Frontal cortex (tissue), 4 donors: Measurements from ENCODE around the gene VWF. TPM values are rescaled to one million over a fixed set of nuclear protein-coding genes. Genes with fewer than 3 reads are reported as not detected.

Source experiments
- DNase-seq, 2 donors: peaks; one replicate each; pipeline ENCODE4 v3.0.0; 2012; ENCODE audit warnings: low spot score in 2 of 2
- FAIRE-seq: peaks from 2 replicates; lab custom pipeline; 2012; peaks lifted over from hg19 to GRCh38; lab: Jason Lieb, UNC
- total RNA-seq: library from RNA; depleted of rRNA; stranded (reverse); fragments of >200 nt; gene quantifications from one replicate; pipeline ENCODE4 v1.2.3, GENCODE V29; 2014
- donor health status: control.
- donor health status: control.
- donor health status: control.

The VWF gene
- total RNA-seq, 1 donor from 2014 or later = 8.2 TPM

- DNase-seq (no peak), FAIRE-seq (no peak)
These were observed 40.1 kb downstream of the VWF start for GRCh38 chr12:6084261-6084968.

GRCh38 chr12:6083601-6084000 lies 40.9 kb downstream of the VWF start:
- DNase-seq = no peak
- FAIRE-seq = no peak

GRCh38 chr12:6082613-6083012 lies 41.9 kb downstream of the VWF start:
- DNase-seq = no peak
- FAIRE-seq = no peak

- FAIRE-seq (no peak), DNase-seq (no peak)
These were observed 44.1 kb downstream of the VWF start for GRCh38 chr12:6080149-6081045.

GRCh38 chr12:6078398-6079096 lies 45.9 kb downstream of the VWF start:
- no peak for FAIRE-seq
- DNase-seq = no peak

- no peak for FAIRE-seq
- no peak for DNase-seq
These were observed 46.8 kb downstream of the VWF start for GRCh38 chr12:6077692-6078083.

- no peak for FAIRE-seq
- DNase-seq = no peak
These were observed 47.4 kb downstream of the VWF start for GRCh38 chr12:6076776-6077691.

GRCh38 chr12:6076346-6076745 lies 48.1 kb downstream of the VWF start:
- FAIRE-seq (no peak), DNase-seq (no peak)

GRCh38 chr12:6074979-6075585 lies 49.4 kb downstream of the VWF start:
- no peak for FAIRE-seq
- DNase-seq = no peak

GRCh38 chr12:6074427-6074826 lies 50.0 kb downstream of the VWF start:
- no peak for DNase-seq
- no peak for FAIRE-seq

- no peak for FAIRE-seq
- DNase-seq = no peak
These were observed 51.0 kb downstream of the VWF start for GRCh38 chr12:6073426-6073825.

GRCh38 chr12:6072302-6072752 lies 52.1 kb downstream of the VWF start:
- DNase-seq (no peak), FAIRE-seq (no peak)

GRCh38 chr12:6071589-6071988 lies 52.9 kb downstream of the VWF start:
- DNase-seq = no peak
- no peak for FAIRE-seq

GRCh38 chr12:6070472-6071257 lies 53.8 kb downstream of the VWF start:
- DNase-seq (no peak), FAIRE-seq (no peak)

GRCh38 chr12:6069437-6070093 lies 54.9 kb downstream of the VWF start:
- no peak for FAIRE-seq

GRCh38 chr12:6068227-6068626 lies 56.2 kb downstream of the VWF start:
- no peak for FAIRE-seq
- DNase-seq = no peak

More at GRCh38 chr12:6069437-6070093, 54.9 kb downstream of the VWF start:
- DNase-seq = peak in 1 of 2 donors; percentile 52

- no peak for FAIRE-seq
- DNase-seq = no peak
These were observed 57.1 kb downstream of the VWF start for GRCh38 chr12:6067152-6067916.
